Chondrocyte (in vitro differentiated cells): ENCODE measurements around the gene SLC13A2. TPM values are rescaled to one million over a fixed set of nuclear protein-coding genes. Genes with fewer than 3 reads are reported as not detected.

Experiments used
- DNase-seq: peaks from one replicate; pipeline ENCODE4 v3.0.0; 2021; ENCODE audit warnings: mixed read lengths, low spot score
- H3K27ac Mint-ChIP-seq: one replicate; pipeline ENCODE4 v1.8.0; 2021; ENCODE audit warnings: mild to moderate bottlenecking, moderate library complexity, mixed read lengths; ENCODE audit not compliant: unreplicated experiment
- H3K27me3 Mint-ChIP-seq: 2 replicates; pipeline ENCODE4 v1.8.0; 2021; ENCODE audit warnings: low read depth, mixed read lengths
- H3K36me3 Mint-ChIP-seq: 2 replicates; pipeline ENCODE4 v1.8.0; 2021; ENCODE audit warnings: low read depth, mixed read lengths
- H3K4me1 Mint-ChIP-seq: 2 replicates; pipeline ENCODE4 v1.8.0; 2021; ENCODE audit warnings: low read depth, mild to moderate bottlenecking, mixed read lengths
- H3K4me3 Mint-ChIP-seq: one replicate; pipeline ENCODE4 v1.8.0; 2021; ENCODE audit warnings: mild to moderate bottlenecking, moderate library complexity, mixed read lengths; ENCODE audit not compliant: unreplicated experiment
- H3K9me3 Mint-ChIP-seq: 2 replicates; pipeline ENCODE4 v1.8.0; 2021; ENCODE audit warnings: low read depth, mixed read lengths
- total RNA-seq: library from RNA; stranded (reverse); gene quantifications from 3 replicates; pipeline ENCODE4 v1.2.1, GENCODE V29; 2021
- TF ChIP-seq, protein P1 (sequence below): fragments of 200-600 bp; sonication (generic); IDR thresholded peaks from 2 replicates; pipeline ENCODE4 v1.5.0; 2021; ENCODE audit warnings: antibody characterized with exemption, mild to moderate bottlenecking, moderate library complexity

Gene SLC13A2
- total RNA-seq, 1 donor from 2014 or later: not detected

DNA sequence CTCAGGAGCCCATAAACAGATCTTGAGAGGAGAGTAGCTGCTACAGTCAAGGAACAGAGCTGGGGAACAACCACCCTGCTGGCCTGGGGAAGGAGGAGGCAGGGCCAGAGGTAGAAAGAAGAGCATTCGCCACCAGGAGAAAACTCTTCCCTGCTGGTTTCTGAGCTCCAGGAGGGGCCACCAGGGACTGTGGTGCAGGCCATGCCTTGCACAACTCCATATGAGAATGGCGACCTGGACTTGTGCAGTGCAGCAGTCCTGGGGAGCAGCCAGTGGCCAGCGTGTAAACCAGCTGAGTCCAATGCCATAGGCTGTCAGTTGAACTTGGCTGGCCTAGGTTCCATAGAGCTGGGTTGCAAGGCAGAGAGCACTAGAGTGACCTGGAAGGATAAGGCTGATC lies 11.6 kb downstream of the SLC13A2 start:
- H3K4me1 Mint-ChIP-seq: no peaks in the 10 kb centered on the region
- TF ChIP-seq, protein P1, sequence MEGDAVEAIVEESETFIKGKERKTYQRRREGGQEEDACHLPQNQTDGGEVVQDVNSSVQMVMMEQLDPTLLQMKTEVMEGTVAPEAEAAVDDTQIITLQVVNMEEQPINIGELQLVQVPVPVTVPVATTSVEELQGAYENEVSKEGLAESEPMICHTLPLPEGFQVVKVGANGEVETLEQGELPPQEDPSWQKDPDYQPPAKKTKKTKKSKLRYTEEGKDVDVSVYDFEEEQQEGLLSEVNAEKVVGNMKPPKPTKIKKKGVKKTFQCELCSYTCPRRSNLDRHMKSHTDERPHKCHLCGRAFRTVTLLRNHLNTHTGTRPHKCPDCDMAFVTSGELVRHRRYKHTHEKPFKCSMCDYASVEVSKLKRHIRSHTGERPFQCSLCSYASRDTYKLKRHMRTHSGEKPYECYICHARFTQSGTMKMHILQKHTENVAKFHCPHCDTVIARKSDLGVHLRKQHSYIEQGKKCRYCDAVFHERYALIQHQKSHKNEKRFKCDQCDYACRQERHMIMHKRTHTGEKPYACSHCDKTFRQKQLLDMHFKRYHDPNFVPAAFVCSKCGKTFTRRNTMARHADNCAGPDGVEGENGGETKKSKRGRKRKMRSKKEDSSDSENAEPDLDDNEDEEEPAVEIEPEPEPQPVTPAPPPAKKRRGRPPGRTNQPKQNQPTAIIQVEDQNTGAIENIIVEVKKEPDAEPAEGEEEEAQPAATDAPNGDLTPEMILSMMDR: no peak
- H3K9me3 Mint-ChIP-seq: no peaks in the 10 kb centered on the region
- no peaks in the 10 kb centered on the region for H3K36me3 Mint-ChIP-seq
- no peak overlapping the region for H3K4me3 Mint-ChIP-seq
- H3K27me3 Mint-ChIP-seq: peaks cover 24% of the 10 kb centered on the region
- H3K27ac Mint-ChIP-seq: no peak overlapping the region
- DNase-seq: no peak

DNA sequence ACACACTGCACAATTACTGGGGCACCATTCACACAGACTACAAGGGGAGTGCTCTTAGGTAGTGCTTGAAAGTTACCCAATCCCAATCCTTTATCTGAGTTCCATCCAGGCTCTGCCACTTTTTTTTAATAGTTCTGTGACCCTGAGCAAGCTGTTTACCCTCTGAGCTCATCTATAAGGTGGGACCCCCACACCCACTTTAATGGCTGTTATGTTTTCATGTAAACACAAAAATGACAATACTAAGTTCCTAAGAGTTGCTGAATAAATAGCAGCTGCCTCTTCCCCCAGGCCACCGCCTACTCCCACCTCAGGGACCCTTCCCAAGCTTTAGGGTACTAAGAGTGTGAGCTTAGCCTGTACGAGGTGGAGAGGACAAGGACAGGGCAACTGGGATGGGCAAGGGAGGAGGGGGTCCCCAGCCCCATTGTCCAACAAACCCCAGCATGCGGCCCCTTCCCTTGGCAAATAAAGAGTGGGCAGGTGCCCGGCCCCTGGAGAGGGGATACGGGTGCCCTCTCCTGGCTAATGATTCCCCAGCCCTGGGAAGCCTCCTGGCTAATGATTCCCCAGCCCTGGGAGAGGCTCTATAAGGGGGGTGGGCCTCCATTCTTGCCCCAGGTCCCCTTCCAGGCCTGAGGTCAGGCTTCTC lies 14.6 kb downstream of the SLC13A2 start:
- TF ChIP-seq, protein P1: no peak
- DNase-seq: no peak
- Mint-ChIP-seq H3K27me3 (peaks cover 38% of the 10 kb centered on the region), H3K36me3 (no peaks in the 10 kb centered on the region), H3K27ac (no peak overlapping the region), H3K9me3 (no peaks in the 10 kb centered on the region), H3K4me1 (no peaks in the 10 kb centered on the region), H3K4me3 (no peak overlapping the region)

DNA sequence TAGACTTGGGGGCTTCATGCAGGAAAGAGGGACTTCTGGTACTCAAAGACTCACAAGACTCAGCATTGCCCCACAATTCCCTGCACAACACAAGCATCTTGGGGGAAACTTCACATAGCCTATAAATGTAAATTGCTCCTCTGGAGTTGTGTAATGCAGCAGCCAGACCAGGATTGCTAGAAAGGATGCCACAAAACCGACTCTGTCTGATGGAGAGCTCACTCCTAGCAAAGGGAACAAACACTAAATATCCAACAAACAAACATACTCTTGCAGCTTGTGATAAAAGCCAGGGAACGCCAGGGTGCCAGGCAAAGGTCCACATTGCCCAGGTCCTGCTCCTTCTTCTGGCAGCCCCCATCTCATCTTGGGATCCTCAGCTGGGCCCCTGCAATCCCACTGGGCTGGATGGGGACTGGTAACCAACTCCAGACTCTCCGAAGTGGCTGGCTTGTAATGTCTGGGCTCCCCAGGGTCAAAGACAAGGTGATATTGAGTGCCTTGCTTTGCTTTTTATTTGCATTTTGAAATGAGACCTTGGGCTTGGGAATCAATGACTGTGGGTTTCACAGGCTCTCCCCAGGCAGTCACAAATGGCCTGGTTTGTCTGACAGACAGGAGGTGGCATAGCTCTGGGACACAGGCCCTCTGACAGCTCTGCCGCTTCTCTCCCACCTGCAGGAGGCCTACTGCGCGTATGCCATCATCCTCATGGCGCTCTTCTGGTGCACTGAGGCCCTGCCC lies 15.3 kb downstream of the SLC13A2 start:
- Mint-ChIP-seq H3K9me3 (no peaks in the 10 kb centered on the region), H3K27ac (no peak overlapping the region), H3K4me1 (no peaks in the 10 kb centered on the region), H3K27me3 (peaks cover 40% of the 10 kb centered on the region), H3K36me3 (no peaks in the 10 kb centered on the region), H3K4me3 (no peak overlapping the region)
- DNase-seq: no peak
- TF ChIP-seq, protein P1: no peak

DNA sequence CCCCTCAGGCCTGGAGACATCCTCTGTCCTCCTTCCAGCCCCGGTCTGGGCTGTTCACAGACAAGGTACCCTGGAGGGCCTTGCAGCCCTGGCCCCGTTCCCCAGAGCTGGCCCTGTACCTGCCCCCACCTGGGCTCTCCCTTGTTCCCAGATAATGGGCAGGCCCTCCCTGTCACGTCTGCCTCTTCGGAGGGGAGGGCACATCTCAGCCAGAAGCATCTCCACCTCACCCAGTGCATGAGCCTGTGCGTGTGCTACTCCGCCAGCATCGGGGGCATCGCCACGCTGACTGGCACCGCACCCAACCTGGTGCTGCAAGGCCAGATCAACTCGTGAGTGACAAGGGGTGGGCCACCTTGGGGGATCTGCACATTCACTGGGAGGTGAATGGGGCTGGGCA lies 17.8 kb downstream of the SLC13A2 start:
- H3K27ac Mint-ChIP-seq: no peak overlapping the region
- TF ChIP-seq, protein P1: no peak
- H3K4me1 Mint-ChIP-seq: no peaks in the 10 kb centered on the region
- no peak overlapping the region for H3K4me3 Mint-ChIP-seq
- DNase-seq: no peak
- peaks cover 29% of the 10 kb centered on the region for H3K27me3 Mint-ChIP-seq
- H3K36me3 Mint-ChIP-seq: no peaks in the 10 kb centered on the region
- H3K9me3 Mint-ChIP-seq: no peaks in the 10 kb centered on the region

DNA sequence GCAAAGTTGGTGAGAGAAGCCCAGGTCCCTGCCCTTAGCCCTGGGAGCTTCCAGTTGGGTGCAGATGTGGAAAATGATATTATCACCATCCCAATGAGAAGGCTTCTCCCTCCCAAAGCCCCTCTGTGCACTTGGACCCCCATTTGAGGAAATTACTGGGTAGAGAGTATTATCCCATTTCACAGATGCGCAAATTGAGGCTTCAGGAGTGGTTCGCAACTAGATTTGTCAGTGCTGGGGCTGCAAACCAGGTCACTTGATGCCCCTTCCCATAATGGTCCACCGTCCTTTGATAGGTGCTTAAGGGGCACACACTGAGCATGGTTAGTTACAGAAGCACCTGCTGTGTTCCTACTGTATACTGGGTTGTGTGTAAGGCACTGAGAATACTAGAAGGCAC lies 18.4 kb downstream of the SLC13A2 start:
- TF ChIP-seq, protein P1: no peak
- H3K36me3 Mint-ChIP-seq: no peaks in the 10 kb centered on the region
- H3K4me3 Mint-ChIP-seq: no peak overlapping the region
- peaks cover 26% of the 10 kb centered on the region for H3K27me3 Mint-ChIP-seq
- no peaks in the 10 kb centered on the region for H3K9me3 Mint-ChIP-seq
- H3K4me1 Mint-ChIP-seq: no peaks in the 10 kb centered on the region
- no peak for DNase-seq
- no peak overlapping the region for H3K27ac Mint-ChIP-seq
